Activated CD8-positive, alpha-beta memory T cell treated with anti-CD3 and anti-CD28 coated beads for 4 hours (primary cell): Measurements from ENCODE around the gene AJM1.
"Not testable (repeated sequence)": the region's sequence is repeated elsewhere in the genome, so short reads cannot be mapped to it uniquely, and the experiment has no call there.

Experiments used
- DNase-seq, 2 donors: peaks; one replicate each; pipeline ENCODE4 v3.0.0-alpha.2; 2020; ENCODE audit warnings: low read depth in 2 of 2

Gene AJM1

DNA sequence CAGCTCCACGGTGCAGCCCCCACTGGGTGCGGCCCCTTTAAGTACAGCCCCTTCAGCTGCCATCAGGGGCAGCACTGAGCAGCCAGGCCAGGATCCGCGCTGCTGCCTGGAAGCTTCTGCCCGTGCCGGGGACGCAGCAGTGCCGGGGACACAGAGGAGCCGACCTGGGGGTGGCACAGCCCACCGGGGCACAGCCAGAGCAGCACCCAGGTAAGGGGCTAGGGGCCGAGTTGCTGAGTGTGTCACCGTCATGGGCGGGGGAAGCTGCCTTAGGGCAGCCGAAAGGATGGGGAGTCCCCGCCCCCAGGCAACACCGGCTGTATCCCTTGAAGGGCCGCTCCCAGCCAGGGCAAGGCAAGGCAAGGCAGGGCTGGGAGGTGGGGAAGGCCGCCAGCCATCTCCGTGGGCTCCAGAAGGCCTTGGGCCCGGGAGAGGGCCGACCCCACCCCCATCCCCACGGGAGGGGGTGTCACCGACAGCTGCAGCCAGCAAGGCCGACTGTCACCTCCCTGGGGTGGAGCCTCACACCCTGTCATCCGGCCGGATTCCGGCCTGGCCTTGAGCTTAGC, at the start of gene AJM1:
Gene AJM1 (plus strand): TSS at position 99 of the 569 bp plus-strand sequence. CDS start 1,937 bp downstream, outside the sequence.
- peak; percentile 51 to 59 for DNase-seq

DNA sequence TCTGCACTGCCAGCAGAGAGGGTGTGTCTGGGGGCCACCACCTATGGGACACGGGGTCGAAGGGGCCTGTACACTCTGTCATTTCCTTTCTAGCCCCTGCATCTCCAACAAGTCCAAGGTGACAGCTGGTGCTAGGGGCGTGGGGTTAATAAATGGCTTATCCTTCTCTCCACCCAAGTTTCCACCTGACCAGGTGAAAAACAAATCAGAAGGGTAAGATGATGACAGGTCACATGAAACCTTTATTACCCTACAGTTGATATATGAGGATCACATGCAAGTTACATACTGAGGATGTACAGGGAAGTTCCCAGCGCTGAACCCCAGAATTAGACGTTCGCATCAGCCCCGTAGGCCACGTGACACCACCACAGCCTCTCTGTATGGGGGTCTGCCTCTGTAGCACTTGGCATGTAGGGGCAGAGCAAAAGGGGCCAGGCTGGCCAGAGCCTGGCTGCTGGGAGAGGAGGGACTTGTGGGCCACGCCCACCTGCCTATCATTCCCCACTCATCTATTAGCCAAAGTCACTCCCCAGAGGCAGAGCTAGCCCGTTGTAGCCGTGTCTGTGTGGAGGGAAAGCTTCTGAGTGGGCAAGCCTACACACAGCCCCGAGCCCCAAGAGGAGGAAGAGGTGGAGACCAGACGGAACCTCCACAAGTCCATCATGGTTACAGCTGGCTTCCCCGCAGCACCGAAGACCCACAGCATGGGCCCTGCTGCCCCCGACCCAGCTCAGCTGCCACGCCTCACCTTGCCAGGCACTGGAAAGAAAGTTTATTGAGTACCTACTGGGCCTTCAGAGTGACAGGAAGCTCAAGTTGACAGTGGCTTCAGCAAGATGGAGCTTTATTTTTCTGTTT, 49.0 kb upstream of the AJM1 start:
- DNase-seq = no peak

DNA sequence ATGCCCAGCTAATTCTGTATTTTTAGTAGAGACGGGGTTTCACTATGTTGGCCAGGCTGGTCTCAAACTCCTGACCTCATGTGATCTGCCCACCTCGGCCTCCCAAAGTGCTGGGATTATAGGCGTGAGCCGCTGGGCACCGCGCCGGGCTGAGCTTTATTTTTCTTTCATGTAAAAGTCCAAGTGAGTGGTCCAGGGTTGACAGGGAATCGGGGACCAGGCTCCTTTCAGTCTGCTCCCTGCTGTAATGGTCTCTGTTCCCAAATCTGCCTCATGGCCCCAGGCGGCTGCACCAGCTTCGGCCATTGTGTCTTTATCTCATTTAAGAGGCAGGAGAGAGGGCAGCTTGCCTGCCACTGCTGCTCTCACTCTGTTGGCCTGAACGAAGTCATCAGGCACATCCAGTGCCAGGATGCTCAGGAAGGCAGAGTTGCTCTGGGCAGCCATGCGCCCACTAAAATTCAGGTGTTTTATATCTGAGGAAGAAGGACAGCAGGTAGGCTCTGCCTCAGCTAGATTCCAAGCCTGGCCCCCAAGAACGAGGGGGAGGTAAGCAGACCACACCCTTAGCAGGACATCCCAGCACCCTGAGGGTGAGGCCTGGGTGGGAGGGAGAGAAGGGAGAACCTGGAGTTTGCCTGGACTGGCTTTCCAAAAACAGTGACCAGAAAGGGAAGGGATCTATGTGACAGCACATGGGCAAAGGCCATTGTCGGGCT, 47.8 kb upstream of the AJM1 start:
- no peak for DNase-seq

DNA sequence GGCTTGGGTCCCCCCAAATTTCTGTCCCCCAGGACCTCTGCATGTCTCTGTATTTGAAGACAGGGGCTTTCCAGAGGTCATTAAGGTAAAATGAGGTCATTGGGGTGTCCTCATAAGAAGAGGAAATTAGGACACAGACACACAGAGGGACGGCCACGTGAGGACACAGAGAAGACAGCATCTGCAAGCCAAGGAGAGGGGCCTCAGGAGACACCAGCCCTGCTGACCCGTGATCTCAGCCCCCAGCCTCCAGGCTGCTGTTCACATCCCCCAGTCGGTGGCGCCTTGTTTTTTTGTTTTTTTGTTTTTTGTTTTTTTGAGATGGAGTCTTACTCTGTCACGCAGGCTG, 47.3 kb upstream of the AJM1 start:
- no peak for DNase-seq

DNA sequence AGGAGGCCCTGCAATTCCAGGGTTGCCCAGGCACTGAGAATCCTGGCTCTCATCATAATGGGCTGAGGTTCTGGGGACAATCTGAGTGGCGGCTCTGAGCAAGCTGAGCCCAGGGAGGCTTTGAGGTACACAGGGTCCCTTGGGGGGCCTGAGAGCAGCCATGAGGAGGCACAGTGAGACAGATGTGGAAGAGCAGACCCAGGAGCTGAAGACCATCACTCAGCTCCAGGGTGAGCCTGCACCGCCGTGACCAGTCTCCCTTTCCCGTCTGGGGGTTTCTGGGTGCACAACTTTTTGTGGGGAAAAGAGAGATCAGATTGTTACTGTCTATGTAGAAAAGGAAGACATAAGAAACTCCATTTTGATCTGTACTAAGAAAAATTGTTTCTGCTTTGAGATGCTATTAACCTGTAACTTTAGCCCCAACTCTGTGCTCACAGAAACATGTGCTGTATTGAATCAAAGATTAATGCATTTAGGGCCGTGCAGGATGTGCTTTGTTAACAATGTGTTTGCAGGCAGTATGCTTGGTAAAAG, 46.0 kb upstream of the AJM1 start, which contains the start of gene CCDC183:
Gene CCDC183 (plus strand): TSS at position 101 of the 537 bp plus-strand sequence. CDS start 60 bp downstream, at position 161.
- no peak for DNase-seq

DNA sequence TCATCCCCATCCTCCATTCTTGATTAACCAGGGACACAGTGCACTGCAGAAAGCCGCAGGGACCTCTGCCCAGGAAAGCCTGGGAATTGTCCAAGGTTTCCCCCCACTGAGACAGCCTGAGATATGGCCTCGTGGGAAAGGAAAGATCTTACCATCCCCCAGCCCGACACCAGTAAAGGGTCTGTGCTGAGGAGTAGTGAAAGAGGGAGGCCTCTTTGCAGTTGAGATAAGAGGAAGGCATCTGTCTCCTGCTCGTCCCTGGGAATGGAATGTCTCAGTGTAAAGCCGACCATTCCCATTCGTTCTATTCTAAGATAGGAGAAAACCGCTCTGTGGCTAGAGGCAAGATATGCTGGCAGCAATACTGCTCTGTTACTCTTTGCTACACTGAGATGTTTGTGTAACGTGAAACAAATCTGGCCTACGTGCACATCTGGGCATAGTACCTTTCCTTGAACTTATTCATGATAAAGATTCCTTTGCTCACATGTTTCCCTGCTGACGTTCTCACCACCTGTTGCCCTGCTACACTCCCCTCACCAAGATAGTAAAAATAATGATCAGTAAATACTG, 45.4 kb upstream of the AJM1 start:
- not testable (repeated sequence) for DNase-seq

DNA sequence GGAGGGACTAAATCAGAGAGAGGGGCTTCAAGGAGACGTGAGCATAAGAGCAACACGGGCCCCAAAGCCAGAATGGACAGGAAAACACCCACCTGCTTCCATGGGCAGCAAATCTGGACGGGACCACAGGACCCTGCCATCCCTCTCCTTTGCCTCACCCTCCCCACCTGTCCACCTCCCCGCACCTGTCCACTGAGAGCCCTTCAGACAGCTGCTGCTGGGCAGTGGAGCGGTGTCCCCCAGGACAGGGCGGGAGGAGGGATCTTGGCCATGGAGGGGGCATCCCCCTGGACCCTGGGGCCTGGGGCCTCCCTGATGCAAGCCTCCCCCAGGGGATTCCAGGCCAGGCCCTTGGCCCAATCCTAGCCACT, 43.6 kb upstream of the AJM1 start:
- no peak for DNase-seq

DNA sequence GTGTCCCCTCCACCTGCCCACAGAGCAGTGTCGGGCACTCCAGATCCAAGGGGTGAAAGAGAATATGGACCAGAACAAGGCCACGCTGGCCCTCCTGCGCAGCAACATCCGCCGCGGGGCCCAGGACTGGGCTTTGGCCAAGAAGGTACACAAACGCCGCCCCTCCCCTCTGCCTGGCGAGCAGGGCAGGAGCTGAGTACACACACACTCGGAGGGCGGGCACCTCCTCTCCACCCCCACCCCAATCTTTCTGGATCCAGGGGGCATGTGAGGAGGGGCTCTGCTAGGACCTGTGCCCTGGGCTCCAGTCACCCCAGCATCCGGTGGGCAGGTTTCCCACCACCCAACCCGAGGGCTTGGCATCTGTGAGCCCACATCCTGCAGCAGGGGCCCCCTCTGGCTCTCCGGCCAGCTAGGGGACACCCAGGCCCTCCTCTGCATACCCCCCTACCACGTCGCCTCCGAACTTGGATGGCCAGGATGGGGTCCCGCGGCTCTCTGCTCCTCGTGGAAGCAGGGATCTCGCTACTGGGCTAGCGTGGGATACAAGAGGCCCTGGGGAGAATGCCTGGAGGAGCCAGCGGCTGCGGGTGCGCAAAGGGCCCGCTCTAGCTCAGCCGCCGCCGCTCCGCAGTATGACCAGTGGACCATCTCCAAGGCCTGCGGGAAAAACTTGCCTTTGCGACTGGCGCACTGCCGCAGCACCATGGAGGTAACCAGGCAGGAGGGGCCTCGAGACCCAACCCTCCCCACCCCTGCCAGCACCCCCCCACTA, 43.0 kb upstream of the AJM1 start:
- no peak for DNase-seq

DNA sequence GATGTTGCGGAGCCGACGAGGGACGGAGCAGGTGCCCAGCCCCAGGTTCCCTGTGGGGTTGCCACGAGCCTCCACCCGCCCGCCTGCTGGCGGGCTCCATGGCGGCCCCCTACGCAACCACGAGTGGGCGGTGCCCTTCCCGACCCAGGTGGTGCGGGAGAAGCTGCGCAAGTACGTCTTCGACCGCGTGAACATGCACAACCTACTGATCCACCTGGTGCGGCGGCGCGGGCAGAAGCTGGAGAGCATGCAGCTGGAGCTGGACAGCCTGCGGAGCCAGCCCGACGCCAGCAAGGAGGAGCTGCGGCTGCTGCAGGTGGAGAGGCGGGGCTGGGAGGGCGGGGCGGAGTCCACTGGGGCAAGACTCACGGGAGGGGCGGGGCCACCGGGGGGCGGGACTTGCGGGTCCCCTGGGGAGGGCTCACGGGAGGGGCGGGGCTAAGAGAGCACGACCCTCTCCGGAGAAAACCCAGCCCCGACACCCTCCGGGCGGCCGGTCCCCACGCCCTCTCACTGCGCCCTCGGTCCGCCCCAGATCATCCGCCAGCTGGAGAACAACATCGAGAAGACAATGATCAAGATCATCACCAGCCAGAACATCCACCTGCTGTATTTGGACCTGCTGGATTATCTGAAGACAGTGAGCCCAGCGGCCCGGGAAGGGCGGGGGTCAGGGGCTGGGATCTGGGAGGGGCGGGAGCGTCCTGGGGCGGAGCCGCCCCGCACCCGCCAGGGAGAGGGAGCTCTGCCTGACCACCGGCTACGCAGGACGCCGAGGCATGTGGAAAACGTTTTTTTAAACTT, 42.2 kb upstream of the AJM1 start:
- peak; percentile 83 to 85 for DNase-seq

DNA sequence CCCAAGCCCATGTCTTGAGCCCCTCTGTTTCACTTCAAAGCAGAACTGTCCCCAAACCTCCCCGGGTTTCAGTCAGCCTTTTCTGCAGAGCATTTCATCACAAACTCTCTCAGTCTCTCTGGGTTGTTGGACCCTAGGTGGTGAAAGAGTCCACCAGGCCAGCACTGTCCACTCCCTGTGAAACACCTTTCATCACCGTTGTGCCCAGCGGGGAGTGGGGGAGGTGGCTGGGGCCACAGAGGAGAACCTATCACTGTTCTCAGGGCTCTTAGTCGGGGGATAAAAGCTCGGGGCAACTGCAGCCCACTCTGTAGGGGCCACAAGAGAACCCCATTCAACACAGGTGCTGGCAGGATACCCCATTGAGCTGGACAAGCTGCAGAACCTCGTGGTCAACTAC, 40.0 kb upstream of the AJM1 start:
- DNase-seq = no peak

DNA sequence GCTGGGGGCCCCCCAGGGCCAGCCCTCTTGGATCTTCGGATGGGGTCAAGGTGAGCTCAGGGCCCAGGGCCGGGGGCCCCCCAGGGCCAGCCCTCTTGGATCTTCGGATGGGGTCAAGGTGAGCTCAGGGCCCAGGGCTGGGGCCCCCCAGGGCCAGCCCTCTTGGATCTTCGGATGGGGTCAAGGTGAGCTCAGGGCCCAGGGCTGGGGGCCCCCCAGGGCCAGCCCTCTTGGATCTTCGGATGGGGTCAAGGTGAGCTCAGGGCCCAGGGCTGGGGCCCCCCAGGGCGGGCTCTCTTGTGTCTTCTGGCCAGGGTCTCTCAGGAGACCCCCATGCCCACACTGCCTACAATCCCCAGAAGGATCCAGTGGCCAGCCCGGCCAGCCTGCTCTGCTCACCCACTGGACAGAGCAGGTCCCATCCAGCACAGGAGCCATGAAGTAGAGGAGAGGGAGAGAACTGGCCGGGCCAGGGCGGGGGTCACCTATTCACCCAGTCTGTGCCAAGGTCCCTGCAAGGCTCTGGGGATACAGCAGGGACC, 39.2 kb upstream of the AJM1 start:
- not testable (repeated sequence) for DNase-seq

DNA sequence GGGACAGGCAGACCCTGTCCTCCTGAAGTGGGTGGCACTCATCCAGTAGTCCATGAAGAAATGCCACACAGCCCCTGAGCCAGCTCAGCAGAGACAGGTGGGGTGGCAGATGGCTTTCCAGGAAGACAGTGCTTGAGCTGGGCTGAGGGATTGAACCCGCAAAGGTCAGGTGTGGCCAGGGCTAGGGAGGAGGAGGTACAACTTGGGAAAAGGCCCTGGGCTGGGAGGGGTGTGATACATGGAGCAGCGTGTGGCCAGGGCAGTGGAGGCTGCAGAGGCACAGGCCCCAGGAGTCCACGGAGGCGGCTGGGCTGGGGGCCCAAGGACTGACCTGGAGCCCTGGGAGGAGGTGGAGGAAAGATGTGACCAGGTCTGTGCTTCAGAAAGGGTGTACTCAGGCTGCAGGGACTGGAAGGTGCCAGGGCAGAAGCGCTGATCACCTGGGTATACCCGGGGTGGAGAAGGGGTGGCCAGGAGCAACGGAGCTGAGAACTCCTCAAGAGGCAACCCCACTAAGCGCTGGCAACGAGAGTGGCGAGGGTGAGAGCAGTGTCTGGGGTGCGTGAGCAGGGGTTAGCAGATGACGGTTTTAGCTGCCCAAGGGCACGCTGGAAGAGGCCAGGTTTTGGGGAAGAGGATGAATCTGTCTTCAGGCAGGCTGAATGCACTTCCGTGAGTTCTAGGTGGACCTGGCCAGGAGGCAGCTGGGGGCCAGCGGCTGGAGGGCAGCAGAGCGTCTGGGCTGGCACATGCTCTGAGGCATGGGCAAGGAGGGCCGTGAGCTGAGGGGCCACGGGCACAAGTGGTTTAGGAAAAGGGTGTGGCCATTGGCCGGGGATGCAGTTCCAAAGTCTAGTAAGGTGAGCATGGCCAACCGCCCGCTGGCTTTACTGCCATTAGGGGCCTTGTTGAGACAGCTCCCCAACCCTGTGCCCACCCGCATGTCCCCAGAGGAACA, 38.4 kb upstream of the AJM1 start:
- no peak for DNase-seq

DNA sequence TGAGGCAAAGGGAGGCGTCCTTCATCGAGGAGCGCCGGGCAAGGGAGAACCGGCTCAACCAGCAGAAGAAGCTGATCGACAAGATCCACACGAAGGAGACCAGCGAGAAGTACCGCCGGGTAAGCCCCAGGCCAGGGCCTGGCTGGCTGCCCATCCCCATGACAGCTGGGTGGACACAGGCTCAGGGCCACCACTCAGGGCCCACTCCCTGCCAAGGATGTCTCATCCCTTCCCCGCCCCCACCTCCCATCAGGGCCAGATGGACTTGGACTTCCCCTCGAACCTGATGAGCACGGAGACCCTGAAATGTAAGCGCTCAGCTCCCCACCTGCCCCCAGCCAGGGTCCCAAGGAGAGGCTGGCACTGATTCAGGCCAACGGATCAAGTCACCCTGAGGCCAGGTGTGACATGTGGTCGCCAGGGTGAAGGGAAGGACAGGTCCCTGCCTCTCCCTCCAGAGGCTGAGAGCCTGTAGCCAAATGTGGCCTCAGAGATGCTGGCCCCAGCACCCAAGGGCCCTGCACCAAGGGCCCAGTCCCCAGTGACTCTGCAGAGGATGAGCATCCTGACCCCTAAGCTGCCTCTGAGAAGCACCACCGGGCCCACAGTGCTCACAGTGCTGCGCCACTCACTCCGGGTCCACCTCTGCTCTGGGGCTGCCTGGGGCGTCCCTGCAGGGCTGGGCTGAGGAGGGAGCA, 37.6 kb upstream of the AJM1 start:
- DNase-seq = no peak

DNA sequence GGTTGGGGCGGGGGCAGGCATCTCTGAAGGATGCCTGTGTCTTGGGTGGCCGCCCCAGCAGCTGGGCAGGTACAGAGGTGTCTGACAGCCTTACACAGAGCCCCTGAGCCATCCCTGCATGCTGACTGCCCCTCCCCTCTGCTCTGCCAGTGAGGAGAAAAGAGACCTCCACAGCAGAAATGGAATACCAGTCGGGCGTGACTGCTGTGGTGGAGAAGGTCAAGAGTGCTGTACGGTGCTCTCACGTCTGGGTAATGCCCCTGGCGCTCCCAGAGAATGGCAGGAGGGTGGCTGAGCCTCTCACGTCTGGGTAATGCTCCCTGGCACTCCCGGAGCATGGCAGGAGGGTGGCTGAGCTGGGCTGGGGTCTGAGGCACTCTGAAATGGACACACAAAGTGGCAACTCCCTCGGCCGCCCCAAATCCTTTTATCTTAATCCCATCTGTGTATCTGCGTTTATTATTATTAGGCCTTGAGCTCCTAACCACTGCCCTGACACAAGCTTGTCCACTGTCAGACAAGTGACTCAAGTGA, 37.0 kb upstream of the AJM1 start:
- DNase-seq = no peak

DNA sequence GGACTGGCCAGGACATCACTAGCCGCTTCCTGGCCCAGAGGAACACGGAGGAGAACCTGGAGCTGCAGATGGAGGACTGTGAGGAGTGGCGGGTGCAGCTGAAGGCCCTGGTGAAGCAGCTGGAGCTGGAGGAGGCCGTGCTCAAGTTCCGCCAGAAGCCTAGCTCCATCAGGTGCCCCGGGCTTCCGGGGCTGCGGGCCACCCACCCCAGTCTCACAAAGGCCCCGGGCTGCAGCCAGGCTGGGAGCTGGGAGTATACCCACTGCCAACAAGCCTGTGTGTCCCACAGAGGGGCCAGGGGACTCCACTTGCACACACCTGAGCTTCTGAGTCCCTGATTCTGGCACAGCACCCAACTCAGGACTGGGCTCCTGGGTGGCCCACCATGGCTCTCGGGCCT, 36.2 kb upstream of the AJM1 start:
- DNase-seq = no peak

DNA sequence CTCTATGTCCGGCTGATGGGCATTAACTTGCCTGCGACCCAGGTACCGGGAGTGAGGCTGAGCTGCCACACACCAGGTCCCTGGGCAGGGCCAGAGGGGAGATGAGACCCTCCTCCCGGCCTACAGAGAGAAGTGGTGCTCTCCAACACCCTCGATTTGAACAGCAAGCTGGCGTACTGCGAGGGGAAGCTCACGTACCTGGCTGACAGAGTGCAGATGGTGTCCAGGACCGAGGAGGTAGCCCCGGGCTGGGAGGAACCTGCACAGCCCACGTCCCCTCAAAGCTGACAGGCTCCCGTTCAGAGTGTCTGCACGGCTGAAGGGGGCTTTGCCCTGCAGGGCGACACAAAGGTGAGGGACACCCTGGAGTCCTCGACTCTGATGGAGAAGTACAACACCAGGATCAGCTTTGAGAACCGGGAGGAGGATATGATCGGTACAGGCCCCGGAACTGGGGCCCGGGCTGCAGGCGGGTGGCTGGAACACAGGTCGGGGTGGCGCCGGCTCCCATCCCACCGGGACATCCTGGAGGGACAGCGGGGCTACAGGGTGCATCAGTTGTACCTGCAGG, 35.6 kb upstream of the AJM1 start:
- DNase-seq = no peak

DNA sequence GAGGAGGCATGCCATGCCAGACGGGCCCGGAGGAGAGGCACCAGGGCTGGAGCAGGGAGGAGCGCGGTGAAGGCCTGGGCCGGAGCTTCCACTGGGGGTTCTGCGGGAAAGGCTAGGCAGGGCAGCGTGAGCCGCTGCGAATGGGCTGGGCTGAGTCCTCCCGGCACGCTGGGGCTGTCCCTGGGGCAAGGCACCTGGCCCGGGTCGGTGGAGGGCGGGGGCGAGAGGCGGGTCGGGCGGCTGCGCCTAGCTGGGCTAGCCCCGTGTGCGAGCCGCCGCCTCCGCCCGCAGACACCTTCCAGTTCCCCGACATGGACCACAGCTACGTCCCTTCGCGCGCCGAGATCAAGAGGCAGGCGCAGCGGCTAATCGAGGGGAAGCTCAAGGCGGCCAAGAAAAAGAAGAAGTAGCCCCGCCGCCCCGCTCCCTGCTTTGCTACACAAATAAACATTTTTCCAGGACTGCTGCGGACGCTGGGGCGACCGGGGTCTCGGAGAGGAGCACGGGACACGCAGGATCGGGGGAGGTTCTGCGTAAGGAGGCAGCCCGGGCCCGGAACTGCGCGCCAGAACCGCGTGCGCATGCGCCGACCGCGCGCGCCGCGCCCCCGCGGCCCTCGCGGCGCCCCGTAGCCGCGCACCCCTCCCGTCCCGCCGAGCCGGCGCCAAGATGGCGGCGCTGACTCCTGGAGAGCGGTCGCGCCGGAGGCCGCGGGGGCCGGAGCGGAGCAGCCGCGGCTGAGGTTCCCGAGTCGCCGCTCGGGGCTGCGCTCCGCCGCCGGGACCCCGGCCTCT, 34.8 kb upstream of the AJM1 start, which contains the start of gene RABL6:
Gene RABL6 (plus strand): TSS at position 668 of the 794 bp plus-strand sequence. CDS start 249 bp downstream, outside the sequence.
- peak; percentile 59 to 61 for DNase-seq
